Stomach (tissue), 4 donors: Measurements from ENCODE around the gene FAM53C.

ENCODE experiments used
- CTCF ChIP-seq, 7 experiments: fragments of 450-650 bp in 4 of 7; fragments of 200-600 bp in 3 of 7; sonication (generic) in 3 of 7; IDR thresholded peaks; one replicate each; pipeline ENCODE4 v1.5.1; 2016 to 2019; ENCODE audit warnings: antibody characterized with exemption in 7 of 7, control low read depth in 2 of 7, mild to moderate bottlenecking in 1 of 7
- EP300 ChIP-seq: sonication (generic); formaldehyde crosslinking; IDR thresholded peaks from one replicate; pipeline ENCODE4 v1.6.1; 2017; ENCODE audit warnings: antibody characterized with exemption
- POLR2AphosphoS5 ChIP-seq, 3 donors: sonication (generic); formaldehyde crosslinking; IDR thresholded peaks; one replicate each; pipeline ENCODE4 v1.6.1; 2016; ENCODE audit warnings: antibody characterized with exemption in 3 of 3

DNA sequence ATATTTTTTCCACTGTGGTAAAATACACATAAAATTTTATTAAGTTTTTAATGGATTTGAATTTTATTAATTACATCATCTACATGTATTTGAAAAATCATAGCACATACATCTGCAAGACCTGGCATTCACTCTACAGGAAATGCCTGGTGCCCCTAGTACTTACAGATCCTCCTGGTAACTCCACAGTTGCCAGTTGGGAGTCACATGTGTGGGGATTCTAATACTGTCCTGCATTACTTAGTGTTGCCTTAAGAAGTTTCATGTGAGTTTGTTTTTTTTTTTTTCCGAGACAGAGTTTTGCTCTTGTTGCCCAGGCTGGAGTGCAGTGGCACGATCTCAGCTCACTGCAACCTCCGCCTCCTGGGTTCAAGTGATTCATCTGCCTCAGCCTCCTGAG lies 32.5 kb downstream of the FAM53C start:
- TF ChIP-seq CTCF (IDR thresholded peaks at IDR 0.05): no peak
- no peak for TF ChIP-seq POLR2AphosphoS5 (IDR thresholded peaks at IDR 0.05)
- no peak for TF ChIP-seq EP300
